NB4 (cell line): ENCODE measurements around the gene NGFR.

Experiments used
- MYC ChIP-seq: IDR thresholded peaks from 2 replicates; pipeline ENCODE4 v1.6.1; 2011; ENCODE audit warnings: low read depth, low read length
- POLR2A ChIP-seq: IDR thresholded peaks from 2 replicates; pipeline ENCODE4 v1.6.1; 2011; ENCODE audit warnings: mild to moderate bottlenecking; ENCODE audit not compliant: insufficient read length; ENCODE audit errors: extremely low read depth
- TF ChIP-seq, protein P1 (sequence below): IDR thresholded peaks from one replicate; pipeline ENCODE4 v1.5.1; 2012; ENCODE audit warnings: low read depth, low read length

DNA sequence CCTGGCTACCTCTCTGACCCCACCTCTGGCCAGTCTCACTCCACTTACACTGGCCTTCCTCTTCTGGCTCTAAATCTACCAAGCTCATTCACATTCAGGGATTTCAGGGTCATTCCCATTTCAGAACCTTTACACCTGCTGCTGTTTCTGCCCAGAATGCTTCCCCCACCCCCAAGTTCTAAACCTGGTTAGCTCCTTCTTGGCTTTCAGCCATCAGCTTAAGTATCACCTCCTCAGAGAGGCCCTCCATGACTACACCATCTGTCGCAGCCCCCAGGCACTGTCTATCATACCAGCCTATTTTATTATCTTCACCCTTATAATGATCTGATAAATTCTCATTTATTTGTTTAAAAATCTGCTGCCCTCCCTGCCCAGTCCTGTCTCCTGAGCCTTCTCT lies 23.3 kb upstream of the NGFR start:
- TF ChIP-seq POLR2A (no peak), MYC (no peak)
- TF ChIP-seq, protein P1, sequence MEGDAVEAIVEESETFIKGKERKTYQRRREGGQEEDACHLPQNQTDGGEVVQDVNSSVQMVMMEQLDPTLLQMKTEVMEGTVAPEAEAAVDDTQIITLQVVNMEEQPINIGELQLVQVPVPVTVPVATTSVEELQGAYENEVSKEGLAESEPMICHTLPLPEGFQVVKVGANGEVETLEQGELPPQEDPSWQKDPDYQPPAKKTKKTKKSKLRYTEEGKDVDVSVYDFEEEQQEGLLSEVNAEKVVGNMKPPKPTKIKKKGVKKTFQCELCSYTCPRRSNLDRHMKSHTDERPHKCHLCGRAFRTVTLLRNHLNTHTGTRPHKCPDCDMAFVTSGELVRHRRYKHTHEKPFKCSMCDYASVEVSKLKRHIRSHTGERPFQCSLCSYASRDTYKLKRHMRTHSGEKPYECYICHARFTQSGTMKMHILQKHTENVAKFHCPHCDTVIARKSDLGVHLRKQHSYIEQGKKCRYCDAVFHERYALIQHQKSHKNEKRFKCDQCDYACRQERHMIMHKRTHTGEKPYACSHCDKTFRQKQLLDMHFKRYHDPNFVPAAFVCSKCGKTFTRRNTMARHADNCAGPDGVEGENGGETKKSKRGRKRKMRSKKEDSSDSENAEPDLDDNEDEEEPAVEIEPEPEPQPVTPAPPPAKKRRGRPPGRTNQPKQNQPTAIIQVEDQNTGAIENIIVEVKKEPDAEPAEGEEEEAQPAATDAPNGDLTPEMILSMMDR, result no peak
